NCI-H345 (cell line): ENCODE data around the gene ZBTB9.
"Not testable (repeated sequence)": the region's sequence is repeated elsewhere in the genome, so short reads cannot be mapped to it uniquely, and the experiment has no call there.

ENCODE experiments used
- DNase-seq: peaks from one replicate; lab custom pipeline; 2025; lab: John Stamatoyannopoulos, UW

ZBTB9 gene

GRCh38 chr6:33467091-33467490, 12.7 kb downstream of the ZBTB9 start:
- no peak for DNase-seq

- DNase-seq: no peak
These were observed 15.3 kb downstream of the ZBTB9 start for GRCh38 chr6:33469661-33470060.

GRCh38 chr6:33477864-33478263, 23.5 kb downstream of the ZBTB9 start:
- no peak for DNase-seq

- DNase-seq: no peak
These were observed 26.8 kb downstream of the ZBTB9 start for GRCh38 chr6:33481192-33481591.

GRCh38 chr6:33482620-33483019, 28.2 kb downstream of the ZBTB9 start:
- DNase-seq: not testable (repeated sequence)

- DNase-seq: no peak
These were observed 29.3 kb downstream of the ZBTB9 start for GRCh38 chr6:33483678-33484077.

GRCh38 chr6:33484673-33485262, 30.4 kb downstream of the ZBTB9 start:
- not testable (repeated sequence) for DNase-seq

- not testable (repeated sequence) for DNase-seq
These were observed 31.3 kb downstream of the ZBTB9 start for GRCh38 chr6:33485680-33486079.

- DNase-seq: no peak
These were observed 34.0 kb downstream of the ZBTB9 start for GRCh38 chr6:33488339-33488738.

- no peak for DNase-seq
These were observed 35.8 kb downstream of the ZBTB9 start for GRCh38 chr6:33490198-33490597.

GRCh38 chr6:33490621-33491020, 36.2 kb downstream of the ZBTB9 start:
- no peak for DNase-seq

GRCh38 chr6:33492093-33492492, 37.7 kb downstream of the ZBTB9 start:
- no peak for DNase-seq

- DNase-seq: no peak
These were observed 42.8 kb downstream of the ZBTB9 start for GRCh38 chr6:33497157-33497556.

GRCh38 chr6:33502486-33502885, 48.1 kb downstream of the ZBTB9 start:
- no peak for DNase-seq

GRCh38 chr6:33504486-33504885, 50.1 kb downstream of the ZBTB9 start:
- DNase-seq: no peak

GRCh38 chr6:33505548-33506370, 51.4 kb downstream of the ZBTB9 start:
- DNase-seq: no peak
